Erythroblast (primary cell): ENCODE results near the gene DLGAP4.

Source experiments
- GATA1 ChIP-seq: IDR thresholded peaks from 2 replicates; pipeline ENCODE4 v1.6.1; 2011; ENCODE audit warnings: low read depth, mild to moderate bottlenecking, control low read depth, low read length, moderate library complexity
- POLR2A ChIP-seq: IDR thresholded peaks from 2 replicates; pipeline ENCODE4 v1.6.1; 2011; ENCODE audit warnings: mild to moderate bottlenecking, low read length

GRCh38 chr20:36267605-36268381 is 38.3 kb upstream of the DLGAP4 start:
- TF ChIP-seq POLR2A (no peak), GATA1 (no peak)
